GM13977 (cell line): ENCODE results near the gene GATAD2A.

Experiments used
- DNase-seq: peaks from one replicate; pipeline ENCODE4 v3.0.0; 2012; ENCODE audit warnings: low spot score
- CTCF ChIP-seq: IDR thresholded peaks from 2 replicates; pipeline ENCODE4 v1.5.1; 2012; ENCODE audit warnings: mild to moderate bottlenecking, control low read depth; ENCODE audit not compliant: insufficient read depth; ENCODE audit errors: extremely low read depth, missing control alignments
- in situ Hi-C: fragments of 300-500 bp; cut with MboI; formaldehyde crosslinking; loops from one replicate; pipeline ENCODE4 v1.12.0; 2022; ENCODE audit warnings: low sequenced_read_pairs, low pct_unique_long_range_greater_than_20kb, mixed read lengths, inconsistent platforms; ENCODE audit not compliant: unreplicated experiment

GATAD2A gene

GRCh38 chr19:19530889-19531288 is 125.4 kb downstream of the GATAD2A start:
- in situ Hi-C loops: loop anchor here (25.0 kb wide), 2 partner anchors 431 to 706 kb away; no protein-coding TSS in a partner anchor
- no peak for DNase-seq
- TF ChIP-seq CTCF: no peak

- DNase-seq: peak; percentile 90
- TF ChIP-seq CTCF: peak; percentile 98
- in situ Hi-C loops: loop anchor here (25.0 kb wide), 2 partner anchors 430 to 705 kb away; no protein-coding TSS in a partner anchor
Observed at GRCh38 chr19:19531951-19532805, 126.7 kb downstream of the GATAD2A start.

GRCh38 chr19:19532806-19533701 is 127.6 kb downstream of the GATAD2A start:
- in situ Hi-C loops: loop anchor here (25.0 kb wide), 2 partner anchors 429 to 704 kb away; no protein-coding TSS in a partner anchor
- TF ChIP-seq CTCF: no peak
- no peak for DNase-seq

GRCh38 chr19:19533841-19534240 is 128.4 kb downstream of the GATAD2A start:
- TF ChIP-seq CTCF: no peak
- no peak for DNase-seq
- in situ Hi-C loops: loop anchor here (25.0 kb wide), 2 partner anchors 428 to 703 kb away; no protein-coding TSS in a partner anchor

GRCh38 chr19:19534556-19535265 is 129.2 kb downstream of the GATAD2A start:
- TF ChIP-seq CTCF: no peak
- DNase-seq: no peak
- in situ Hi-C loops: loop anchor here (25.0 kb wide), 2 partner anchors 428 to 703 kb away; no protein-coding TSS in a partner anchor
